SK-N-SH (cell line): ENCODE results near the gene INPP5E. TPM values are rescaled to one million over a fixed set of nuclear protein-coding genes. Genes with fewer than 3 reads are reported as not detected.

Experiments used
- CTCF ChIA-PET: fragments of 300-600, 350-600 bp; formaldehyde crosslinking; extraction: SDS; loops from one replicate; lab custom pipeline; 2021; lab: Yijun Ruan, JAX
- POLR2A ChIA-PET: fragments of 350-600 bp; sonication (Branson Sonifier 250); formaldehyde crosslinking; extraction: SDS; loops from one replicate; lab custom pipeline; 2020; ENCODE audit warnings: antibody characterized with exemption, inconsistent platforms; lab: Yijun Ruan, JAX
- DNase-seq: peaks from one replicate; pipeline ENCODE4 v3.0.0; 2012
- H2AFZ ChIP-seq: fragments of 200-600 bp; sonication (generic); 2 replicates; pipeline ENCODE4 v1.8.1; 2016; ENCODE audit warnings: antibody characterized with exemption, mild to moderate bottlenecking, low read depth
- H3F3A ChIP-seq: fragments of 200-600 bp; sonication (generic); replicated peaks from 2 replicates; pipeline ENCODE3; 2016; ENCODE audit warnings: antibody characterized with exemption, mild to moderate bottlenecking; ENCODE audit not compliant: insufficient read depth
- H3K27ac ChIP-seq, 2 experiments: fragments of 200-500 bp in 1 of 2; fragments of 200-600 bp in 1 of 2; sonication (Bioruptor generic) in 1 of 2; sonication (generic), shearing (Covaris generic) in 1 of 2; 2 replicates each; pipeline versions ENCODE4 v1.5.1 to v1.6.1; 2014 to 2016; ENCODE audit warnings: low read depth in 2 of 2, inconsistent platforms in 1 of 2, low read length in 1 of 2, mild to moderate bottlenecking in 1 of 2, mixed read lengths in 1 of 2
- H3K27me3 ChIP-seq: fragments of 200-600 bp; sonication (generic), shearing (Covaris generic); 2 replicates; pipeline ENCODE4 v1.6.1; 2016; ENCODE audit warnings: mixed run types; ENCODE audit not compliant: insufficient read depth
- H3K36me3 ChIP-seq, 2 experiments: fragments of 200-500 bp in 1 of 2; fragments of 200-600 bp in 1 of 2; sonication (Bioruptor generic) in 1 of 2; sonication (generic) in 1 of 2; replicated peaks in 1 of 2; 2 replicates each; pipeline versions ENCODE3 to v1.5.1; 2014 to 2016; ENCODE audit warnings: low read length in 1 of 2, mild to moderate bottlenecking in 1 of 2; ENCODE audit not compliant: insufficient read depth in 2 of 2, control insufficient read depth in 1 of 2
- H3K4me1 ChIP-seq, 2 experiments: fragments of 200-500 bp in 1 of 2; fragments of 200-600 bp in 1 of 2; sonication (Bioruptor generic) in 1 of 2; sonication (generic), shearing (Covaris generic) in 1 of 2; 2 replicates each; pipeline versions ENCODE4 v1.5.1 to v1.6.1; 2014 to 2016; ENCODE audit warnings: low read depth in 1 of 2, low read length in 1 of 2, mixed run types in 1 of 2; ENCODE audit not compliant: insufficient read depth in 2 of 2, control insufficient read depth in 1 of 2
- H3K4me2 ChIP-seq: fragments of 200-600 bp; sonication (generic), shearing (Covaris generic); 2 replicates; pipeline ENCODE4 v1.6.1; 2017; ENCODE audit warnings: mixed run types
- H3K4me3 ChIP-seq, 2 experiments: fragments of 200-500 bp in 1 of 2; fragments of 200-600 bp in 1 of 2; sonication (Bioruptor generic) in 1 of 2; sonication (generic), shearing (Covaris generic) in 1 of 2; 2 replicates each; pipeline versions ENCODE4 v1.5.1 to v1.8.1; 2014 to 2016; ENCODE audit warnings: low read depth in 2 of 2, inconsistent platforms in 1 of 2, low read length in 1 of 2, mild to moderate bottlenecking in 1 of 2, mixed read lengths in 1 of 2, moderate library complexity in 1 of 2
- H3K79me2 ChIP-seq: fragments of 200-600 bp; sonication (generic); 2 replicates; pipeline ENCODE4 v1.8.1; 2017; ENCODE audit warnings: mild to moderate bottlenecking; ENCODE audit not compliant: insufficient read depth
- H3K9ac ChIP-seq: fragments of 200-600 bp; sonication (generic); 2 replicates; pipeline ENCODE4 v1.6.1; 2017; ENCODE audit warnings: mixed run types
- H3K9me2 ChIP-seq: fragments of 200-600 bp; sonication (generic); 2 replicates; pipeline ENCODE4 v1.6.1; 2017; ENCODE audit warnings: mixed run types
- H3K9me3 ChIP-seq: fragments of 200-600 bp; sonication (generic); 2 replicates; pipeline ENCODE4 v1.6.1; 2017; ENCODE audit warnings: mixed run types, mild to moderate bottlenecking, moderate library complexity
- H4K20me1 ChIP-seq: fragments of 200-600 bp; sonication (generic); 2 replicates; pipeline ENCODE4 v1.6.1; 2017; ENCODE audit warnings: mild to moderate bottlenecking, mixed run types; ENCODE audit not compliant: insufficient read depth
- CHD2 ChIP-seq: fragments of 150-350 bp; IDR thresholded peaks from 2 replicates; pipeline ENCODE4 v1.6.1; 2018; ENCODE audit warnings: low read length; ENCODE audit not compliant: partially characterized antibody
- ELF1 ChIP-seq: IDR thresholded peaks from 2 replicates; pipeline ENCODE4 v1.4.0; 2012
- FOXJ3 ChIP-seq: sonication (generic); formaldehyde crosslinking; IDR thresholded peaks from 2 replicates; pipeline ENCODE4 v1.5.1; 2020; ENCODE audit warnings: mild to moderate bottlenecking, missing genetic modification reagents
- GABPA ChIP-seq: IDR thresholded peaks from 2 replicates; pipeline ENCODE4 v1.4.0; 2012; ENCODE audit warnings: low read depth, mild to moderate bottlenecking
- JUND ChIP-seq: IDR thresholded peaks from 2 replicates; pipeline ENCODE4 v1.4.0; 2012
- MEF2A ChIP-seq: IDR thresholded peaks from 2 replicates; pipeline ENCODE4 v1.4.0; 2012; ENCODE audit warnings: low read depth, borderline replicate concordance
- MXI1 ChIP-seq: IDR thresholded peaks from 2 replicates; pipeline ENCODE4 v1.6.1; 2012; ENCODE audit warnings: mild to moderate bottlenecking, low read depth, low read length, improper control_type of control experiment
- NRF1 ChIP-seq: IDR thresholded peaks from 2 replicates; pipeline ENCODE4 v1.6.1; 2012; ENCODE audit warnings: low read depth, mild to moderate bottlenecking, low read length
- POLR2AphosphoS5 ChIP-seq: IDR thresholded peaks from 2 replicates; pipeline ENCODE4 v1.6.1; 2012; ENCODE audit warnings: low read depth, low read length
- RAD21 ChIP-seq: IDR thresholded peaks from 2 replicates; pipeline ENCODE4 v1.6.1; 2012; ENCODE audit warnings: mild to moderate bottlenecking, low read length
- SIN3A ChIP-seq: IDR thresholded peaks from 2 replicates; pipeline ENCODE4 v1.6.1; 2012; ENCODE audit warnings: low read depth, mild to moderate bottlenecking, low read length, moderate library complexity, borderline replicate concordance
- SMC3 ChIP-seq: IDR thresholded peaks from 2 replicates; pipeline ENCODE4 v1.6.1; 2012; ENCODE audit warnings: low read depth, low read length, improper control_type of control experiment
- TCF12 ChIP-seq: IDR thresholded peaks from 2 replicates; pipeline ENCODE4 v1.4.0; 2012
- YY1 ChIP-seq: IDR thresholded peaks from 2 replicates; pipeline ENCODE4 v1.4.0; 2012; ENCODE audit warnings: low read depth, mild to moderate bottlenecking
- WGBS: methylation state at CpG from one replicate; pipeline ENCODE4 v1.1.6; 2017; ENCODE audit warnings: low lambda C conversion rate; 5-methylcytosine and 5-hydroxymethylcytosine counted together
- polyA plus RNA-seq, 3 experiments: library from polyadenylated mRNA; depleted of rRNA; stranded (reverse); fragments of >200 nt; gene quantifications; 2 replicates each; pipeline ENCODE4 v1.2.3, GENCODE V29; 2012
- TF ChIP-seq, protein P1 (sequence below): IDR thresholded peaks from 2 replicates; pipeline ENCODE4 v1.6.1; 2012; ENCODE audit warnings: mild to moderate bottlenecking, low read depth, low read length, moderate library complexity
- TF ChIP-seq, protein P2 (sequence below): fragments of 150-350 bp; IDR thresholded peaks from 2 replicates; pipeline ENCODE4 v1.6.1; 2017; ENCODE audit warnings: antibody characterized with exemption, low read length, low read depth, borderline replicate concordance
- TF ChIP-seq, protein P3 (sequence below): IDR thresholded peaks from 2 replicates; pipeline ENCODE4 v1.4.0; 2012; ENCODE audit warnings: low read depth
- TF ChIP-seq, protein P4 (sequence below): IDR thresholded peaks from 2 replicates; pipeline ENCODE4 v1.4.0; 2012; ENCODE audit warnings: low read depth, borderline replicate concordance
- TF ChIP-seq, protein P5 (sequence below): IDR thresholded peaks from 2 replicates; pipeline ENCODE4 v1.4.0; 2012; ENCODE audit warnings: low read depth, borderline replicate concordance

Gene INPP5E
- polyA plus RNA-seq, 1 of the 3 experiments (the other 2 are of a cell fraction) = 12.8 TPM

DNA sequence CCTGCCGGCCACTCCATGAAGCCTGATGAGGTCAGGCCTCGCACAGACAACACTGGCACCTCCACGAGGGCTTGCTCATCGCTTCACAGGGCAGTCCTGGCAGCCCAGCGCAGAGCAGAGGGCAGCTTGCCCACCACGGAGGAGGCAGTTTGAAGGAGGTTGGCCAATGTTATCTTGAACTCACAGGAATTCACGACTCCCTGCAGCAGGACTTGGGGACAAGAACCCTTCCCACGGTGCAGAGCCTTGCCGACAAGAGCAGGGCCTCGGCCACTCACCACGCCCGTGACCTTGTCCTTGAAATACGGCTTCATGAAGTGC, 44.7 kb downstream of the INPP5E start:
- H3K9me2 ChIP-seq = no peaks in the 10 kb centered on the region
- H3K27me3 ChIP-seq = no peaks in the 10 kb centered on the region
- no peak overlapping the region for H2AFZ ChIP-seq
- H3K9ac ChIP-seq = no peak overlapping the region
- no peak for DNase-seq
- ChIA-PET POLR2A (no interaction called here), CTCF (no interaction called here)
- H3K79me2 ChIP-seq = peaks cover 41% of the 10 kb centered on the region
- no peaks in the 10 kb centered on the region for H3F3A ChIP-seq
- peaks cover 34 to 73% of the 10 kb centered on the region in 2 experiments for H3K36me3 ChIP-seq
- TF ChIP-seq ELF1 = no peak
- TF ChIP-seq, protein P1, sequence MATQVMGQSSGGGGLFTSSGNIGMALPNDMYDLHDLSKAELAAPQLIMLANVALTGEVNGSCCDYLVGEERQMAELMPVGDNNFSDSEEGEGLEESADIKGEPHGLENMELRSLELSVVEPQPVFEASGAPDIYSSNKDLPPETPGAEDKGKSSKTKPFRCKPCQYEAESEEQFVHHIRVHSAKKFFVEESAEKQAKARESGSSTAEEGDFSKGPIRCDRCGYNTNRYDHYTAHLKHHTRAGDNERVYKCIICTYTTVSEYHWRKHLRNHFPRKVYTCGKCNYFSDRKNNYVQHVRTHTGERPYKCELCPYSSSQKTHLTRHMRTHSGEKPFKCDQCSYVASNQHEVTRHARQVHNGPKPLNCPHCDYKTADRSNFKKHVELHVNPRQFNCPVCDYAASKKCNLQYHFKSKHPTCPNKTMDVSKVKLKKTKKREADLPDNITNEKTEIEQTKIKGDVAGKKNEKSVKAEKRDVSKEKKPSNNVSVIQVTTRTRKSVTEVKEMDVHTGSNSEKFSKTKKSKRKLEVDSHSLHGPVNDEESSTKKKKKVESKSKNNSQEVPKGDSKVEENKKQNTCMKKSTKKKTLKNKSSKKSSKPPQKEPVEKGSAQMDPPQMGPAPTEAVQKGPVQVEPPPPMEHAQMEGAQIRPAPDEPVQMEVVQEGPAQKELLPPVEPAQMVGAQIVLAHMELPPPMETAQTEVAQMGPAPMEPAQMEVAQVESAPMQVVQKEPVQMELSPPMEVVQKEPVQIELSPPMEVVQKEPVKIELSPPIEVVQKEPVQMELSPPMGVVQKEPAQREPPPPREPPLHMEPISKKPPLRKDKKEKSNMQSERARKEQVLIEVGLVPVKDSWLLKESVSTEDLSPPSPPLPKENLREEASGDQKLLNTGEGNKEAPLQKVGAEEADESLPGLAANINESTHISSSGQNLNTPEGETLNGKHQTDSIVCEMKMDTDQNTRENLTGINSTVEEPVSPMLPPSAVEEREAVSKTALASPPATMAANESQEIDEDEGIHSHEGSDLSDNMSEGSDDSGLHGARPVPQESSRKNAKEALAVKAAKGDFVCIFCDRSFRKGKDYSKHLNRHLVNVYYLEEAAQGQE = no peak
- H3K4me3 ChIP-seq = no peak overlapping the region
- H3K4me1 ChIP-seq = peaks cover 3 to 13% of the 10 kb centered on the region in 2 experiments; a peak in 2 of 4 replicates
- no peak overlapping the region for H3K4me2 ChIP-seq
- no peak overlapping the region for H3K27ac ChIP-seq
- H4K20me1 ChIP-seq = peaks cover 5% of the 10 kb centered on the region; the same call in 1 of the 2 replicates
- H3K9me3 ChIP-seq = no peaks in the 10 kb centered on the region
- WGBS = 97% methylated on average over 5 of the region's 13 CpGs

DNA sequence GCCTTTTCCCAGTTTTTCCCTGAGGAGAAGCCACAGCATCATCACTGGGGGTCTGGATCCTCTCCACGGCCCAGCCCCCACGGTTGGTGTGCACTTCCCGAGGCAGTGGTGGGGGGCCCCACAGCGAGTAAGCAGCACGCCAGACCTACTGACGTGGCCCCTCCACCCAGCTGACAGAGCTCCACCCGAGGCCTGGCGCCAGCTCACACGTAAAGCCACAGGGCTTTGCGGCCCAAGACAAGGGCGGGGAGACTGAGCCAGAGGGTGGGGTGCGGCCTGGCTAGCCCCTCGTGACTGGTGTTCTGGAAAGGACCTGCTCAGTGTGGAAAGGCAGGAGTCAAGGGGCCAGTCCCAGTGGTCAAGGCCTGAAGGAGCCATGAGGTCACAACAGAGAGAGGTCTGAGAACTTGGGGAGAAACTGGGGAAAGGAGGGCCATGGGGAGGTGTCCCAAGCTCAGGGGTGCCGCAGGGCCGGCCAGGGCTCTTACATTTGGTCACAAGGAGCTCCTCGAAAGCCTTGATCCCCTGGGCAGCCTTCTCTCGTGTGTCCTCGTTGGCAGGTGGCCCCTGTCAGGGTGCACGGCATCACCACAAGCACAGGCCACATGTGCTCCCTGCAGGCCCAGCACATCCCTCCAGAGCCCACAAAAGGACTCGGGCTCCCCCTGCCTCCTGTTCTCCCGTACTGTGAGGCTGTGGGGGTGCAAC, 45.2 kb downstream of the INPP5E start:
- Histone ChIP-seq H3K4me3 (no peak overlapping the region), H3F3A (no peaks in the 10 kb centered on the region), H3K4me1 (peaks cover 3 to 13% of the 10 kb centered on the region in 2 experiments; a peak in 2 of 4 replicates), H3K27me3 (no peaks in the 10 kb centered on the region), H3K36me3 (peaks cover 34 to 78% of the 10 kb centered on the region in 2 experiments), H3K4me2 (no peak overlapping the region), H3K9me3 (no peaks in the 10 kb centered on the region), H2AFZ (no peak overlapping the region), H3K79me2 (peaks cover 37% of the 10 kb centered on the region), H3K9me2 (no peaks in the 10 kb centered on the region), H4K20me1 (peaks cover 5% of the 10 kb centered on the region; the same call in 1 of the 2 replicates), H3K9ac (no peak overlapping the region), H3K27ac (no peak overlapping the region)
- 95% methylated on average over 8 of the region's 21 CpGs for WGBS
- CTCF ChIA-PET = interaction anchor here (0.8 kb wide), 1 partner anchor 21 kb away, joined by 3 read pairs; the partner anchor contains the start of gene CARD9
- DNase-seq = no peak
- POLR2A ChIA-PET = interaction anchor here (1.1 kb wide), 1 partner anchor 12 kb away, joined by 3 read pairs; no protein-coding TSS in a partner anchor
- TF ChIP-seq, protein P2, sequence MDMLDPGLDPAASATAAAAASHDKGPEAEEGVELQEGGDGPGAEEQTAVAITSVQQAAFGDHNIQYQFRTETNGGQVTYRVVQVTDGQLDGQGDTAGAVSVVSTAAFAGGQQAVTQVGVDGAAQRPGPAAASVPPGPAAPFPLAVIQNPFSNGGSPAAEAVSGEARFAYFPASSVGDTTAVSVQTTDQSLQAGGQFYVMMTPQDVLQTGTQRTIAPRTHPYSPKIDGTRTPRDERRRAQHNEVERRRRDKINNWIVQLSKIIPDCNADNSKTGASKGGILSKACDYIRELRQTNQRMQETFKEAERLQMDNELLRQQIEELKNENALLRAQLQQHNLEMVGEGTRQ = no peak
- TF ChIP-seq SMC3 = no peak
- no peak for TF ChIP-seq POLR2AphosphoS5
- TF ChIP-seq FOXJ3 (CRISPR knock-in tag) = no peak
- no peak for TF ChIP-seq CHD2
- no peak for TF ChIP-seq RAD21
- no peak for TF ChIP-seq TCF12
- TF ChIP-seq NRF1 = no peak
- TF ChIP-seq, protein P3, sequence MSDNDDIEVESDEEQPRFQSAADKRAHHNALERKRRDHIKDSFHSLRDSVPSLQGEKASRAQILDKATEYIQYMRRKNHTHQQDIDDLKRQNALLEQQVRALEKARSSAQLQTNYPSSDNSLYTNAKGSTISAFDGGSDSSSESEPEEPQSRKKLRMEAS = no peak
- TF ChIP-seq MXI1 = no peak
- no peak for TF ChIP-seq YY1
- TF ChIP-seq JUND = no peak
- TF ChIP-seq, protein P4, sequence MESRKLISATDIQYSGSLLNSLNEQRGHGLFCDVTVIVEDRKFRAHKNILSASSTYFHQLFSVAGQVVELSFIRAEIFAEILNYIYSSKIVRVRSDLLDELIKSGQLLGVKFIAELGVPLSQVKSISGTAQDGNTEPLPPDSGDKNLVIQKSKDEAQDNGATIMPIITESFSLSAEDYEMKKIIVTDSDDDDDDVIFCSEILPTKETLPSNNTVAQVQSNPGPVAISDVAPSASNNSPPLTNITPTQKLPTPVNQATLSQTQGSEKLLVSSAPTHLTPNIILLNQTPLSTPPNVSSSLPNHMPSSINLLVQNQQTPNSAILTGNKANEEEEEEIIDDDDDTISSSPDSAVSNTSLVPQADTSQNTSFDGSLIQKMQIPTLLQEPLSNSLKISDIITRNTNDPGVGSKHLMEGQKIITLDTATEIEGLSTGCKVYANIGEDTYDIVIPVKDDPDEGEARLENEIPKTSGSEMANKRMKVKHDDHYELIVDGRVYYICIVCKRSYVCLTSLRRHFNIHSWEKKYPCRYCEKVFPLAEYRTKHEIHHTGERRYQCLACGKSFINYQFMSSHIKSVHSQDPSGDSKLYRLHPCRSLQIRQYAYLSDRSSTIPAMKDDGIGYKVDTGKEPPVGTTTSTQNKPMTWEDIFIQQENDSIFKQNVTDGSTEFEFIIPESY = no peak
- no peak for TF ChIP-seq MEF2A
- no peak for TF ChIP-seq SIN3A
- no peak for TF ChIP-seq GABPA
- TF ChIP-seq, protein P5, sequence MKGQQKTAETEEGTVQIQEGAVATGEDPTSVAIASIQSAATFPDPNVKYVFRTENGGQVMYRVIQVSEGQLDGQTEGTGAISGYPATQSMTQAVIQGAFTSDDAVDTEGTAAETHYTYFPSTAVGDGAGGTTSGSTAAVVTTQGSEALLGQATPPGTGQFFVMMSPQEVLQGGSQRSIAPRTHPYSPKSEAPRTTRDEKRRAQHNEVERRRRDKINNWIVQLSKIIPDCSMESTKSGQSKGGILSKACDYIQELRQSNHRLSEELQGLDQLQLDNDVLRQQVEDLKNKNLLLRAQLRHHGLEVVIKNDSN = no peak
